ENCODE measurements around the gene NKTR.
"Not testable (repeated sequence)": the region's sequence is repeated elsewhere in the genome, so short reads cannot be mapped to it uniquely, and the experiment has no call there.

- not testable (repeated sequence) for TF ChIP-seq POLR2A, POLR2AphosphoS5, CTCF (IDR thresholded peaks at IDR 0.05)
Measured at GRCh38 chr3:42579346-42579745, 21.1 kb upstream of the NKTR start.

Data from suprapubic skin (tissue), 4 donors.